Cerebellar cortex (tissue), 1 donor: ENCODE data around the gene PCNX1.
"Not testable (repeated sequence)": the region's sequence is repeated elsewhere in the genome, so short reads cannot be mapped to it uniquely, and the experiment has no call there.

Experiments used
- DNase-seq: peaks from one replicate; pipeline ENCODE4 v3.0.0-alpha.2; 2015; ENCODE audit warnings: low spot score

Gene PCNX1

GRCh38 chr14:71021347-71022011 is 114.2 kb downstream of the PCNX1 start:
- DNase-seq = no peak

- DNase-seq = no peak
Measured at GRCh38 chr14:71022012-71022869, 115.0 kb downstream of the PCNX1 start.

GRCh38 chr14:71022939-71023338 is 115.7 kb downstream of the PCNX1 start:
- DNase-seq = no peak

GRCh38 chr14:71029236-71029781 is 122.0 kb downstream of the PCNX1 start:
- no peak for DNase-seq

GRCh38 chr14:71031000-71031399 is 123.7 kb downstream of the PCNX1 start:
- no peak for DNase-seq

- no peak for DNase-seq
Measured at GRCh38 chr14:71036433-71036832, 129.2 kb downstream of the PCNX1 start.

- DNase-seq = no peak
Measured at GRCh38 chr14:71048393-71048792, 141.1 kb downstream of the PCNX1 start.

GRCh38 chr14:71049435-71050133 is 142.3 kb downstream of the PCNX1 start:
- no peak for DNase-seq

- no peak for DNase-seq
Measured at GRCh38 chr14:71050227-71050823, 143.1 kb downstream of the PCNX1 start.

- DNase-seq = no peak
Measured at GRCh38 chr14:71054706-71055105, 147.4 kb downstream of the PCNX1 start.

GRCh38 chr14:71056168-71056567 is 148.9 kb downstream of the PCNX1 start:
- DNase-seq = no peak

GRCh38 chr14:71060274-71060673 is 153.0 kb downstream of the PCNX1 start:
- no peak for DNase-seq

- no peak for DNase-seq
Measured at GRCh38 chr14:71060825-71061455, 153.7 kb downstream of the PCNX1 start.

GRCh38 chr14:71061458-71061857 is 154.2 kb downstream of the PCNX1 start:
- no peak for DNase-seq

GRCh38 chr14:71062581-71063303 is 155.5 kb downstream of the PCNX1 start:
- no peak for DNase-seq

- DNase-seq = no peak
Measured at GRCh38 chr14:71063351-71063750, 156.1 kb downstream of the PCNX1 start.

- not testable (repeated sequence) for DNase-seq
Measured at GRCh38 chr14:71064747-71065146, 157.5 kb downstream of the PCNX1 start.

GRCh38 chr14:71070169-71070568 is 162.9 kb downstream of the PCNX1 start:
- DNase-seq = no peak

GRCh38 chr14:71071042-71071441 is 163.8 kb downstream of the PCNX1 start:
- no peak for DNase-seq

GRCh38 chr14:71076462-71077092 is 169.3 kb downstream of the PCNX1 start:
- DNase-seq = no peak
